Measurements from ENCODE around the gene AFDN.
A peak's percentile ranks its signal among the peaks of the same experiment; 100 is the strongest.

AFDN gene

DNA sequence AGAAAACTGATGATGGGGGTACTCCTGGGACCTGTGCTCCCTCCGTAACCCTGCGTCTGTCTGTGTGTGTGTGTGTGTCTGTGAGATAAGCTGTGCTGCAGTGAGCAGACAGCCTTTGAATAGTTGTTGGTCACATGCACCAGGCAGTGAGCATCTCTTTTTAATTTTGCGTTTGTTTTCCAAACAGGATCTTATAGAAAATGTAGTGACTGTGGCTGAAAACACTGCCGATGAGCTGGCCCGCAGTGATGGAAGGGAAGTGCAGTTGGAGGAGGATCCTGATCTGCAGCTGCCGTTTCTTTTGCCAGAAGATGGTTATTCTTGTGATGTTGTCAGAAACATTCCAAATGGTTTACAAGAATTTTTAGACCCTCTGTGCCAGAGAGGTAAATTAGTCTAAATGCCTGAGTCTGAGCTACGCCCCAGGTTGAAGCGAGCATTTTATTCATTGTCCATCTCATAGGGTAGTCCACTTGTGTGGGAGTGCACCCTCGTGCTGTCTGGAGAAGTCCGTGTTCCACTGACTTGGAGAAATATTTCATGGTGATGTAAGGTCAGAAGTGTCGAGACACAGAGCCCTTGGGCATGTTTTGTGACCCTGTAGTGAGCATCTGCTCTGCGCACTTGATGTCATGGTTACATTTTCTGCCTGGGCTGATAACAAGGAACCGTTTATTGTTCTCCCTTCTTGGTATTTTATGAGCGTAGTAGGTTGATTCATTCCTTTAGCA lies 92.0 kb downstream of the AFDN start:
- DNase-seq (ENCODE audit: low spot score), result no peak

DNA sequence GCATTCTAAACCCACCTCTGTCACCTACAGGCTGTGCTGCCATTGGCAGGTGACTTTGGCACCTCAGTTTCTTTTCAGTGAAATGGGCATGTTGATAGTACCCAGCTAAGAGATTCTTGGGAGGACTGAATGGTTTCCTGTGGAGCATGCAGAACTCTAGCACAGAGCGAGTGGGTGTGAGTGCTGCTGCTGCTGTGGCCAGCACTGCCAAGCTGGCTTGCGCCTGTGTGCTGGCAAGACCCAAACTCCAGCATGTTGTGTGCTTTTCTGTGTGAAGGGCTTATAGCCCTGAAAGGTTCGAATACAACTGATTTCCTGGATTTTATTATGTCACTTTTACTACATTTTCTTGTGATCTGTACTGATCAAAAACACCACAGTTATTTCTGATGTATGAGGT lies 92.6 kb downstream of the AFDN start:
- DNase-seq (ENCODE audit: low spot score), result no peak

DNA sequence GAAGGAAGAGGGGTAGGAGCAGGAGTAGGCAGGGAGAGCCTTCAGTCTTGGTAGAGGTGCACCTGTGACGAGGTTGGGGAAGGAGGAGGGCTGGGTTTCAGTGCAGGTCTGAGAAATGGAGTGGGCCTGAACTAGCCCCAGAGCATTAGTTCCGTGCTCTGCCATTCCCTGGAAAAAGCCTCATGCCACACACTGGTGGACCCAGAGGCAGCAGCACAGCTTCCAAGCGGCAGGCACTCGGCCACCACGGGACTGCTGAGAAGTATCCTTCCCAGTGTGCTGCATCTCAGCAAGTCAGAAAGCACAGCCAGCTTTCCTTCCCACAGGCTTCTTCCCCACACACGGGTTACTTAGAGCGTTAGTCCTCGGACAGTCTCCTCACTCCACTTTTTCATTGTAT lies 93.5 kb downstream of the AFDN start:
- no peak for DNase-seq (ENCODE audit: low spot score)

DNA sequence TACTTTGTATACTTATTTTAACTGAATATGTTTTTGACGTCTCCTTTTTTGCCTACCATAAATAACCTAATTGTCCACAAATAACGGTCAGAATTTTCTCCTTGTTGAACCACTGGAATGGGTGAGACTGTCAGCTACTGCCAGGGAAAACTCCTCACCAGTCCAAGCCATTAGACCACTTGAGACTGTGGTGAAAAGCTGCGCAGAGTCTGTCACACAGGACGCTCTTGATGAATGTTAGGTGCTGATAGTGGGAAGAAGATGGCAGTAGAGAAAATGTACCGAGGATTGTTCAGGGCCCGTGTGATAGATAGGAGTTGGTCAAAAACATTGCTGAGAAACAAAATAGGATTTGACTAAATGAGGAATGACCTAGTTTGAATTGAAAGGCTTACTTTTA lies 95.1 kb downstream of the AFDN start:
- no peak for DNase-seq (ENCODE audit: low spot score)

DNA sequence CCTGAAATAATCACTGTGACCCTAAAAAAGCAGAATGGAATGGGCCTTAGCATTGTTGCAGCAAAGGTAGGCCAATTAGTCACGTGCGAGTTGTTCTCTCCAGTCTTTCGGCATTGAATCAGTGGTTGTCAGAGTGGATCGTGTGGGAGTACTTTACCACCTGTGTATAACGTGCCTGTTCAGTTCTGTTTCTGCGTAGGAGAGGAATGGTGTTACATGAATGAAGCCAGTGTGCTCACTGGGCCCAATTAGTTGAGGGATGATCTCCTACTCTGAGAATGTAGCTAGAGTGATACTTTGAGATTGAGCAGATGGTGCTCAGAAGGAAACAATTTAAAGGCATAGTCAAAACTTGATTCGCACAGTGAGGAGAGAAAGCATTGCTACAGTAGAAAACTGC lies 98.3 kb downstream of the AFDN start:
- no peak for DNase-seq (ENCODE audit: low spot score)

DNA sequence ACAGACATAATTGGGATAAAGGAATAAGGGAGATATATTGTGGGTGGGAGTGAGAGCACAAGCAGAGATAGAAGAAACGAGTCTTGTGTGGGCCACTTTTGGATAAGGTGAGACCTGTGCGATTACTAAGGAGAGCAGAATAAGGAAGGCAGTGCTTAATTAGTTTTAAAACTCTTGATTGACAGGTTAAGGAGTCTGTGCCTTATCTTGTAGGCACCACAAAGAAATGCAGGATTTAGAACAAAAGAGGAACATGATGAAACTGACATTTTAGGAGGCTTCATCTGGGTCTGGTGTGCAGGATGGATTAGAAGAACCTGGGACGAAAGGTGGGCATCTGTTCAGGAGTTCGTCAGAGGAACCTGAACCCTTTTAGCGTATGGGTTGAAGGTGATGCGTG lies 100.5 kb downstream of the AFDN start:
- no peak for DNase-seq (ENCODE audit: low spot score)

DNA sequence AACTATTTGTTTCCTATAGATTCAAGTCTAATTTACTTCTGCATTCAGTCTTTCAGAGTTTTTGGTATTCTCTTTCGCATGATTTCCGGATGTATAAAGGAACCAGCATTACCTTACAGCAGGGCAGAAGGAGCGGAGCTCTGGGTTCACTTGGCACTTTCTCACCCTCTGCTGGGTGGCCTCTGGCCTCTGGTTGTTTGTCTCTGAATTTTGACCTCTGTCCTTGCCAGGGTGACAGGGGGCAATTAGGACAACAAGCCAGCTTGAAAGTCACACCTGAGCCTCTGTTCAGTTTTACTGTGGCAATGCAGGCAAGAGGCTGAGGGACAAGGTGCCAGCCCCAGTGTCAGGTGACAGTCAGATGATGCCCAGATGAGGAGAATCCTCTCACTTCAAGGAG lies 101.4 kb downstream of the AFDN start:
- no peak for DNase-seq (ENCODE audit: low spot score)

DNA sequence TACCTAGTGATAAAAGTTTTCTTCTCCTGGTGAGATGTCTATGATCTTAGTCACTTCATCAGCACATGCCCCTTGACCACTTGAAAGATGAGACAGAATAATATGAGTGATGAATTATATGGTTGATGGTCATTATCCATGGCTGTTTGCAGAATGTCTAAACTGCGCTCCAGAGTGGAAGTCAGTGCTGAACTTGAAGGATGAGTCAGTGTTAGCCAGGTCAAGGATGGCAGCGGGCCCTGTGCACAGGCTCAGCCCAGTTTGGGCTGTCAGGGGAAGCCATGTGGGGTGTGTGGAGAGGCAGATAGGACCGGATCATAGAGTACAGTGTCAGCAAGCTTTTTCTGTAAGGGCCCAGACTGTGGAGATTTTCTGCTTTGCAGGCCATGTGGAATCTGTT lies 103.6 kb downstream of the AFDN start:
- DNase-seq (ENCODE audit: low spot score), result no peak

DNA sequence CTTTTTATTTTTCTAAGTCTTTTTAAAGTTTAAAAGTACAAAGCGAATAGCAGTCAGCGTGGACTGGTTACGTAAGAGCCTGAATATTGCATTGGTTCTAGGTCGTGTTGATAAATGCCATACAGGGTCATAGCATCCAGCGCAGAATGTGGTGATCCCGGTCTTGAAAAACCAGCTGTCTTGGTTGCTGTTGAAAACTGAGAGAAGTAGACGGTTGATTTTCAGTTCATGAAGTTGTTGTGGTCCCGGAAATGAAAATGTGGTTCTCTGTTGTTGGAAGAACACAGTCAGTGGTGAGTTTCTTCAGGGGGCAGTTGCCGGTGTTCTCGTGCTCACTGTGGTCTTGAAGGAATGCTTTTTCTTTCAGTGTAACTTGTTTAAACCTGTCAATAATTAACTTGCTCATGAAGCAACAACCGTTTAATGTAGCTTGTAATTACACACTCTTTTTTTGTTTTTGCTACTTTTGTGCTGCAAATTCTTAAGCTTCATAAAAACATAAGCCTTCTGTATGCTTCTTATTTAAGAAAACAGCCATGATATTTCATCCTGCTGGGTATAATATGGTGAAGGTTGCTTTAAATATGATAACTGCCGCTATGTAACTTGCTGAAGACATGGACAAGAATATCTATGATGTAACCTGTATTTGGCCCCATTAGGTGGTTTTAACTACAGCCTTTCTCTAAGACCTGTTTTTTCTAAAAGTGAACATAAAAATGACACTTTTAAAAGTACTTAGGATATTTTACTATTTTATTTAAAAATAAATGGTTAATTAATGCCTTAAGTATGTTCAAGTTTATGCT lies 106.0 kb downstream of the AFDN start:
- DNase-seq (ENCODE audit: low spot score), result no peak

DNA sequence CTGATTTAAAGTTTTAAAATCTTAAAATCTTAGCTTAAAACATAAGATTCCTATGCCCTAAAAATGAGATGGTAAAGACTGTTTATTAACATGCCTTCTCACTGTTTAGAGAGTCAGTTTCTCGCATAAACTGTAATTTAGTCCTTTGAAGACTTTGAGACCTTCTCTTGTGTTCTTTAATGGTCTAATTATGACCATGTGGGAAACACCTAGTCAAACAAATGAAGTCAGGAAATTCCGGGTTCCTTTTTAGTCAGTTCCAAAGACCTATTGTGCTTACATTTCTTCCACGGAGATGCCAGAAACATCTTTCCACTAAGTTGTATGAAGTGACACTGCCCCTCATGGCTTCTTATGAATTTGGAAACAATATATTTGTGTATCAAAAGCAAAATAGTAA lies 106.6 kb downstream of the AFDN start:
- no peak for DNase-seq (ENCODE audit: low spot score)

DNA sequence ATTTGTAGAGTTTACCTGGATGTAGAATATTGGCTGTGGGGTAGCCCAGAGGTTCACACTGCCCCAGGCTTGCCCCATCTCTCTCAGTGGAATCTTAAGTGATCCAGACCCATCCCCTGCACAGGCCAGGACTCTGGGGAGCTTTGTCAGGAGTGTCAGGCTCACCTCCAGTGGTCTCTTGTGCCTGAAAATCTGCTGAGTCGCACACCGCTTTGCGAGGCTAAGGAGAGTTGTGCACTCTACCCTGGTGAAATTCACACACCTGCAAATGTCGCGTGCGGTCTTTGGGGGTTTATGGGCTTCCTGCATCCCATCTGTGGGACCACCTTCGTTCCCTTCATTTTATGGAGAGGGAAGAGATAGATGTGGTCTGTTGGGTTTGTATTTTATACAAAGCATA lies 107.1 kb downstream of the AFDN start:
- DNase-seq (ENCODE audit: low spot score), result no peak

DNA sequence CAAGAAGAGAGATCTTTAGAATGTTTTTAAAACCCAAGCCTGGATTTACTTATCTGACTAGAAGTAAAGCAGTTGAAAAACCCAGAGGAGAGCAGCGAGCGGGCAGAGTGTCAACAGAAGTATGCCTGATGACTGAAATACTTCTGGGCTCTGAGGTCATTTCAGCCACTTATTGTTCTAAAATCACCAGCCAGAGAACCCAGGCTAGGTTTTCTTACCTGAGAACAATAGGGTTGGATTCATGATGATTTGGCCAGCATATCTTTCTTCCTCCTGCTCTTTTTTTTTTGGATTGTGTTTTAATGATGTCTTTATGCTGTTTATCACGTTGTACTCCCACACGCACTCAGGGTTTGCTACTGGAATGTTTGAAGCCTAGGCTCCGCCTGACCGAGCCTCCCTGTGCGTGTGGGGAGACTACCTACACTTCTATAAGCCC lies 107.7 kb downstream of the AFDN start:
- DNase-seq (ENCODE audit: low spot score), result peak; percentile 19

DNA sequence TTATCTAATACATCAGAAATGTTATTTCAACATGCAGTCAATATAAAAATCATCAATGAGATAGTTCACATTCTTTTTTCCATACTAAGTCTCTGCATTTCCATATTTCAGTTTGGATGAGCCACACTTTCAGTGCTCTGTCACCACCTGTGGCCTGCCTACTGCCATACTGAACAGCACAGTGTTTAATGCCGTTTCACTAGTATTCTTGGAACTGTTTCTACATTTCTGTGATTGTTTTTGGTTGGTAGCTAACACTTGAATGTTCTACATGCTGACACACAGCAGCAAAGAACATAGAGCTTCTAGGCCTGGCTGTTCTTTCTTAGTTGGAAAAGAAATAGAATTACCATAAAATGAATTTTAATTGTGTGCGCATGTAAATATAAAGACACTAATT lies 109.3 kb downstream of the AFDN start:
- DNase-seq (ENCODE audit: low spot score), result no peak

DNA sequence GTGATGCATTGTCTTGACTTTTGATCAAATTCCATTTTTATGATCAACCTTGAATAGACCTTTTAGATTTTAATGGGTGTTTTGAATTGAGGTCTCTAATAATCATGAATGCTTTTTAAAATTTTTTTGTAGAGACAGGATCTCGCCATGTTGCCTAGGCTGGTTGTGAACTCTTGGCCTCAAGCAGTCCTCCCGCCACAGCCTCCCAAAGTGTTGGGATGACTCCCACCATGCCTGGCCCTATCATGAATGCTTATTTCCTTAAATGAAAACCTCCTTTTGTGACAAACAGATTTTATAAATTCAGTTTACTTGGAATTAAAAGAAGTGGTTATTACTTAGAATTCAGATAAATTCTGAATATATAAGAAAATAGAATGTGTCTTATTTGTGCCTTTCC lies 110.6 kb downstream of the AFDN start:
- no peak for DNase-seq (ENCODE audit: low spot score)

DNA sequence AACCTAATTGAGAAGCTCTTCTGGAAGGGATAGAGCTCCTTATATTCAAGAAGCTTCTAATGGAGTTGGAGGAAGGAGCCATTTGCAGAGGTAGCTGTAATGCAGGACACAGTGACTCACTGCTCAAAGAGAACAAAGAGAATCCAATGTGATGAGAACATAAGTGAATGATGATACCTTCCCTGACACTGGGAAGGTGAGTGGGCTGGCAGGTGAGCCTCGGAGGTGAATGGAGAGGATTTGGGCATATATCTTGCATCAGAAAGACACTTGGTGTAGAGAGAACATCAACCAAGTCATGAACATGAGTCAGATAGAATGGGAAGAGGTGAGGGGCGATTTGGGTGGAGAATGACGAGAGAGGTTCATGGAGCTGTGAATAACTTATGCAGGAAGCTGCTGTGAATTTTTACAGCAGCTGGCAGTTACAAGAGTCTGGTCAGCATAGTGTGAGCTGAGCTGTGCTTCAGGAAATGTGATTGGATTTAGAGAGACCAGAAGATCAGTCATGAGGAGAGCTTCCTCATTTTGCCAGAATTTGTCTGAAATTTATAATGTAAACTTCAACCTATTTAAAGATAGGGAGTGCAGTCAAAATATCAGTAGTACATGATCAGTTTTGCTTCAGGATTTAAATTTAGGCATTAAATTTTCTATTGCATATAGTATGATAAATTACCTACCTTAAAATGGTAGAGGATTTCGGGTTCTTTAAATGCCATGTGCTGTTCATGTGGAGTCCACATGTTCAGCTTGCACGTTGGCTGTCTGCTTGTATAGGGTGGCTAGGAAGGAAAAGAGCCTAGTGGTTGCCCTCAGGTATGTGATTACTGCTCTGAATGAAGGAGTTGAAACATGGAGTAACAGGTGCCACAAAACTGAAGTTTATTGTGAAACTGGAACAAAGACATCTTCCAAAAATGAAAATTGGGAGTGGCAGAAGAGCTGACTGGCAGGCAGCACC lies 111.5 kb downstream of the AFDN start:
- DNase-seq (ENCODE audit: low spot score), result no peak

DNA sequence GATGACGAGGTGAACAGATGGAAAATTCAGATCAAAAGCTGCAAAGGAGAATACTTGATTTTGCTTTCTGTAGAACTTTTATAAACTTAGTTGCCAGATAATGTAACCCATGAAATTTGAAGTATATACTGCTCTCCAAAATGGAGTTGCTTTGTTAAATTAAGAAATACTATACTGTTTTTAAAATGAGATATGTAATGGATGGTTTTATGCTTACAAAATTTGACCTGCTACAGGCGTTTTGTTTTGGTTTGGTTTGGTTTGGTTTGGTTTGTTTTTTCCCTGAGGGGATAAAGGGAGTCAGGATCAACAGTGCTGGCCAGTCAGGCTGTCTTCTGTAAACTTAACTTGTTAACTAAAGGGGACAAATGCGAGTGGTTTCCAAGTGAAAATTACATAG lies 115.1 kb downstream of the AFDN start:
- no peak for DNase-seq (ENCODE audit: low spot score)

DNA sequence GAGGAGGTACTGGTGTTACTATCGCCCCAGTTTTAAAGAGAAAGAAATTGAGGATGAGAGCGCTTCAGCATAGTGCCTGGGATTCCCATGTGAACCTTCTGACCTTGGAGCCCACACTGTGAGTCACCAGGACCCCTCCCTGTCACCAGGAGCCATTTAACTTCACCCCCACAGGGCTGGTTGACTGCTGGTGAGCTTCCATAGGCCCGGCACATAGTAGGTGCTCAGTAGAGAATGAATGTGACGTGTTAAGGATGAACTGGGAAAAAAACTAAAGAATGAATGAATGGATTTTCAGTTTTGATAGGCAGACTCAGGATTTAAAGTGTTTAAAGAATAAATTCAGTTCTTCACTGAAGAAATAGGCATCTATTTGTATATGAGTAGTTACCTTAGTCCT lies 117.4 kb downstream of the AFDN start:
- DNase-seq (ENCODE audit: low spot score), result no peak

DNA sequence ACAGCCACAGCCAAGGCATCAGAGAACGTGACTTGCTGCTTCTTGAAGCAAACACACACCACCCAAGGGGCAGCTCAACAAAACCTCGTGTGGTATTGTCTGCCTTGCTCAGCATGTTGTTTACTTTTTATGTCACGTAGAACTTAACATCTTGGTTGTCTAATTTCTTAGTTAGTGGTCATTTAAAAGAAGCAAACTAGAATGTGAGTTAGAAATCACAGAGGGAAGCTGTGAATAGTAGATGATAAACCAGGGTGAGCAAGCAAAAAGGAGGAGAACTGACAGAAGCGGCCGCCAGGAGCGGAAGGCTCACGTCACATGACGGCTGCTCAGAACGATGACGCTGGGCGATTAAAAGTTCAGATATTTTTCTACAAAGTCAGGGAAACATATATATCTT lies 119.3 kb downstream of the AFDN start:
- DNase-seq (ENCODE audit: low spot score), result no peak

DNA sequence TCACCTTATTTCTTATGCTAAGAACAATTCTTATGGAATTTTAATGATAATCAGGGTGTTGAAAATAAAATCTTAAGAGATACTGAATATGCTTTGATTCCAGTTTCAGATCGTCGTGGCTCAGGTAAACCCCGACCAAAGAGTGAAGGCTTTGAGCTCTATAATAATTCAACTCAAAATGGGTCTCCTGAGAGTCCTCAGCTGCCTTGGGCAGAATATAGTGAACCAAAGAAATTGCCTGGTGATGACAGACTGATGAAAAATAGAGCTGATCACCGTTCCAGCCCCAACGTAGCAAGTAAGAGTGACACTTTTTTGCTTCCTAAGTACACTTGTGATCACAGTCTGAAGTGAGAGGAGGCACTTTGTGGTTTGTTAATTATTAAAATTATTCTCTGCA lies 119.9 kb downstream of the AFDN start:
- DNase-seq (ENCODE audit: low spot score), result no peak

DNA sequence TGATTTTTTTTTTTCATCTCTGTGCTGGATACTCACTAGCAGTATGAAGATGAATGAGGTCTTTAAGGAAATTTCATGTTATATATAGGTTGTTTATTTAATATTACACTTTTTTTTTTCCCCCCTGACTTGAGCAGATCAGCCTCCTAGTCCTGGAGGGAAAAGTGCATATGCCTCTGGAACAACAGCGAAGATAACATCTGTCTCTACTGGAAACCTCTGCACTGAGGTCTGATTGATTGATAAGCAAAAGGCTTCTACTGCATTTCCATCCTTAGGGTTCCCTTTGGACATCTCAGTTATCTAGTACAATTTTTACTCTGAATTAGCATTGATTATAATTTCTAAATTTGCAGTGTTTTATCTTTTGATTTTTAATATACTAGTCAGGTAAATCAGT lies 121.0 kb downstream of the AFDN start:
- no peak for DNase-seq (ENCODE audit: low spot score)

DNA sequence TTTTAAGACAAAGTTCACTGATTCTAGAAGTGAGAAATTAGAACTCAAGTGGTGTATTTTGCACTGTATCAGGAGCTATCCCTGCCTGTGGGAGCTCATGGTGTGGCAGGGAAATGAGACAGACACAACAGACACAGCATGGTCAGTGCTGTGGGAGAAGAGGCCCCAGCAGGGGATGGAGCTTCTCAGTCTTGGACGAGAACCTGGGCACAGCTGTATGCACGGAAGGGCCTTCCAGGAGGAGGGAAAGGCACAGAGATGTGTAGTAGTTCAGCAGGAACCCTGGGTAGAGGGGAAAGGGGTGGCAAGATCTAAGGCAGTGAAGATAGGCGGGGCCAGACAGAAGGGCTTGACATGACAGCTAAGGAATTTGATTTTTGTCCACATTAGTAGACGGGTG lies 122.0 kb downstream of the AFDN start:
- no peak for DNase-seq (ENCODE audit: low spot score)

DNA sequence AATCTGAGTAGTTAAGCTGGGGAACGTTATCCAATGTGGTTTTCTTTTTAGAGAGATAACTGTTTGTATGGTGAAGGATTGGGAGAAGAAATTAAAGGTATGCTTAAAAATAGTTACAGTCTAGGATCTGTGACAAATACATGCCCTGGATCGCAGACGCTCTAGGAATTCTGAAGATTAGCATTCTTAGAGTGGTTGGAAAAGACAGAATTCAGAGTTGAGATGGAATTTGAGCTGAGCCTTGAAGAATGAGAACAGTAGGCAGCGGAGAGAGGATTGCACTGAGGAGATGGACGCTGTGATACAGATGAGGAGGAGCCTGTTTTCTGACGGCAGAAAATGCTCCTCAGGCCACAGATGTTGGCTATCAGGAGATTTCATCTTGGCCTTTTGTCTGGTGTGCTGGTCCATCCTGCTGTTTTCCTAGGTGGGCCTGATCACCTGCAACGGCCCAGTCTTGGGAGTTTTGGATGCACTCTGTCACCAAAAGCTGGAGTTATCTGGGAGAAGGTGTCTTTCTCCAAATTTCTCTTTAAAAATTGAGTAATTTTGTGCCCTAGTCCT lies 122.5 kb downstream of the AFDN start:
- no peak for DNase-seq (ENCODE audit: low spot score)
